Ovary (tissue), 9 donors: ENCODE data around the gene ATF6. TPM values are rescaled to one million over a fixed set of nuclear protein-coding genes. Genes with fewer than 3 reads are reported as not detected.

Experiments
- DNase-seq, 5 donors: peaks; one replicate each; pipeline ENCODE4 v3.0.0-alpha.2; 2019 to 2020
- H3K27ac ChIP-seq, 2 donors: fragments of 200-600 bp; one replicate each; pipeline versions ENCODE4 v1.5.1 to v1.8.0; 2019 to 2022
- H3K27me3 ChIP-seq: fragments of 200-600 bp; one replicate; pipeline ENCODE4 v1.8.0; 2022
- H3K36me3 ChIP-seq: fragments of 200-600 bp; sonication (generic); one replicate; pipeline ENCODE4 v1.5.1; 2019
- H3K4me1 ChIP-seq: one replicate; pipeline ENCODE4 v1.8.1; 2013; ENCODE audit warnings: mild to moderate bottlenecking, moderate library complexity; ENCODE audit not compliant: insufficient read depth
- H3K4me3 ChIP-seq: fragments of 200-600 bp; sonication (generic); one replicate; pipeline ENCODE4 v1.5.1; 2017
- H3K9me3 ChIP-seq, 2 donors: fragments of 200-600 bp in 1 of 2; sonication (generic) in 1 of 2; one replicate each; pipeline versions ENCODE4 v1.5.1 to v1.8.1; 2013 to 2019; ENCODE audit warnings: mild to moderate bottlenecking in 1 of 2, moderate library complexity in 1 of 2
- EP300 ChIP-seq: sonication (generic); formaldehyde crosslinking; IDR thresholded peaks from one replicate; pipeline ENCODE4 v1.6.1; 2017; ENCODE audit warnings: antibody characterized with exemption
- POLR2A ChIP-seq: fragments of 450-650 bp; IDR thresholded peaks from one replicate; pipeline ENCODE4 v1.6.1; 2017; ENCODE audit warnings: antibody characterized with exemption, mild to moderate bottlenecking, moderate library complexity
- WGBS, 3 donors: extraction: QIAGEN DNeasy Blood & Tissue Kit in 1 of 3; methylation state at CpG; one replicate each; pipeline versions ENCODE4 v1.1.5 to v1.1.7; 2013 to 2017; 5-methylcytosine and 5-hydroxymethylcytosine counted together
- intact Hi-C, 4 donors: fragments of 100-400 bp; cut with DNase I; formaldehyde crosslinking; loops; one replicate each; pipeline versions ENCODE4 v1.11.0 to v1.15.1; 2022 to 2023
- polyA plus RNA-seq, 2 donors: library from polyadenylated mRNA; stranded (reverse); fragments of 200-250 nt in 1 of 2; fragments of 350-450 nt in 1 of 2; fragmentation: Illumina TruSeq in 1 of 2; extraction: RNeasy Lipid Tissue Mini Kit (QIAGEN cat#74804) in 1 of 2; gene quantifications; one replicate each; pipeline ENCODE4 v1.2.3, GENCODE V29; 2013 to 2014
- total RNA-seq, 7 donors: library from RNA; depleted of rRNA in 2 of 7; stranded (reverse); fragments of >200 nt in 2 of 7; fragmentation: NEBNext Ultra II Directional in 3 of 7; extraction: Animal tissue kit (Norgen Biotek cat#: 25700) in 3 of 7; gene quantifications; one replicate each; pipeline versions ENCODE4 v1.1.0 to v1.2.4, GENCODE V29; 2016 to 2023
- TF ChIP-seq, protein P1 (sequence below), 3 donors: fragments of 450-650 bp in 2 of 3; fragments of 200-600 bp in 1 of 3; IDR thresholded peaks; one replicate each; pipeline versions ENCODE4 v1.5.1 to v1.8.0; 2016 to 2022; ENCODE audit warnings: antibody characterized with exemption in 3 of 3, mild to moderate bottlenecking in 1 of 3
- donor health status: DM: no; HTN: no; CAD: no; lungs with moderate emphysema.
- donor health status: DM: no; HTN: no; CAD: no.
- donor health status: Bipolar disorder and iron deficiency.
- donor health status: DM: yes; HTN: yes; CAD: no.
- donor health status: DM: no; HTN: no; CAD: no.
- donor health status: DM: yes; HTN: yes; CAD: no.

The ATF6 gene
- total and polyA plus RNA-seq, 9 donors: 7.9 to 31.3 (median 23.4) TPM

DNA sequence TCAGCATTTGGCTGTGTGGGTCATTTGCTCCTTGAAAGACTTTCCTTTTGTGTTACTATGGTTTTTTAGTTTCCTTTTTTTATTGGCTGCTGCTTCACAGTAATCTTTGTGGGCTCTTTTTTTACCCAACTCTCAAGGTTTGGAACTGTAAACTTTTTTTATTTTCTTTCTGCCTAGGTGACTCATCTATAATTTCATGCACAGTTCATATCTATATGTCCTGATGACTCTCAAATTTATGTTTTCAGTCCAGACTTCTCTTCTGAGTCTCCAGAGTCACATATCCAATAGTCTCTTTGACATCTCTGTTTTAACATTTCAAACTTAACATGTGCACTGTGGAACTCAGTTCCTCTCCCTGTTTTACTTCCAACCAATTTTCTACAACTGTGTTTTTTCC lies 83.4 kb downstream of the ATF6 start:
- no peak overlapping the region for H3K4me3 ChIP-seq
- intact Hi-C loops: no loop called here
- DNase-seq: no peak

DNA sequence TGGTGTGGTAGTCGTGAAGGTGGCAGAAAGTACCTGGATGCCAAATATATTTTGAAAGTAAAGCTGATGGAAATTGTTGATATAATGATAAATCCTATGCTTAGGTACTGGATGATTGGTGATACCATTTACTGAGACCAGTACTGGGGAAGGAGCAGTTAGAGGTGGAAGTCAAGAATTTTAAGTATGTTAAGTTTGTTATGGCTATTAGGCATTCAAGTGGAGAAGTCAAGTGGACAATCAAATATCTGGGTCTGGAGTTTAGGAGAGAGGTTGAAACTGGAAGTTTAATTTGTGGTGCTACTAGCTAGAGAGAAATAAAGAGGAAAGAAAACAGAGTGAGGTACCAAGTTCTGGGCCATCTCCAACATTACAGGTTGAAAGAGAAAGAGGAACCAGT lies 89.1 kb downstream of the ATF6 start:
- no peaks in the 10 kb centered on the region for H3K9me3 ChIP-seq
- no peaks in the 10 kb centered on the region for H3K36me3 ChIP-seq
- WGBS, 3 donors: 96 to 98% (median 97%) methylated on average over 1 of the region's 1 CpG
- intact Hi-C loops: no loop called here
- H3K27me3 ChIP-seq: no peaks in the 10 kb centered on the region
- no peak overlapping the region for H3K27ac ChIP-seq
- no peak for DNase-seq
- H3K4me1 ChIP-seq: no peaks in the 10 kb centered on the region
- H3K4me3 ChIP-seq: no peak overlapping the region
- no peak for TF ChIP-seq POLR2A
- TF ChIP-seq, protein P1, sequence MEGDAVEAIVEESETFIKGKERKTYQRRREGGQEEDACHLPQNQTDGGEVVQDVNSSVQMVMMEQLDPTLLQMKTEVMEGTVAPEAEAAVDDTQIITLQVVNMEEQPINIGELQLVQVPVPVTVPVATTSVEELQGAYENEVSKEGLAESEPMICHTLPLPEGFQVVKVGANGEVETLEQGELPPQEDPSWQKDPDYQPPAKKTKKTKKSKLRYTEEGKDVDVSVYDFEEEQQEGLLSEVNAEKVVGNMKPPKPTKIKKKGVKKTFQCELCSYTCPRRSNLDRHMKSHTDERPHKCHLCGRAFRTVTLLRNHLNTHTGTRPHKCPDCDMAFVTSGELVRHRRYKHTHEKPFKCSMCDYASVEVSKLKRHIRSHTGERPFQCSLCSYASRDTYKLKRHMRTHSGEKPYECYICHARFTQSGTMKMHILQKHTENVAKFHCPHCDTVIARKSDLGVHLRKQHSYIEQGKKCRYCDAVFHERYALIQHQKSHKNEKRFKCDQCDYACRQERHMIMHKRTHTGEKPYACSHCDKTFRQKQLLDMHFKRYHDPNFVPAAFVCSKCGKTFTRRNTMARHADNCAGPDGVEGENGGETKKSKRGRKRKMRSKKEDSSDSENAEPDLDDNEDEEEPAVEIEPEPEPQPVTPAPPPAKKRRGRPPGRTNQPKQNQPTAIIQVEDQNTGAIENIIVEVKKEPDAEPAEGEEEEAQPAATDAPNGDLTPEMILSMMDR (IDR thresholded peaks at IDR 0.05): no peak
- no peak for TF ChIP-seq EP300

More for the DNA sequence above, 83.4 kb downstream of the ATF6 start:
- Histone ChIP-seq H3K36me3 (no peaks in the 10 kb centered on the region), H3K4me1 (peaks cover 4% of the 10 kb centered on the region), H3K27ac (no peak overlapping the region), H3K9me3 (no peaks in the 10 kb centered on the region), H3K27me3 (no peaks in the 10 kb centered on the region)
- TF ChIP-seq POLR2A (no peak), EP300 (no peak)
- TF ChIP-seq, protein P1 (IDR thresholded peaks at IDR 0.05): no peak

GRCh38 chr1:161858271-161858670 lies 92.2 kb downstream of the ATF6 start:
- Histone ChIP-seq H3K36me3 (no peaks in the 10 kb centered on the region), H3K4me1 (no peaks in the 10 kb centered on the region), H3K27ac (no peak overlapping the region), H3K27me3 (no peaks in the 10 kb centered on the region), H3K4me3 (no peak overlapping the region), H3K9me3 (no peaks in the 10 kb centered on the region)
- no peak for TF ChIP-seq EP300
- TF ChIP-seq, protein P1 (IDR thresholded peaks at IDR 0.05): no peak
- no peak for TF ChIP-seq POLR2A
- intact Hi-C loops: no loop called here
- WGBS, 3 donors: 92 to 96% (median 92%) methylated on average over 1 of the region's 1 CpG
- no peak for DNase-seq

DNA sequence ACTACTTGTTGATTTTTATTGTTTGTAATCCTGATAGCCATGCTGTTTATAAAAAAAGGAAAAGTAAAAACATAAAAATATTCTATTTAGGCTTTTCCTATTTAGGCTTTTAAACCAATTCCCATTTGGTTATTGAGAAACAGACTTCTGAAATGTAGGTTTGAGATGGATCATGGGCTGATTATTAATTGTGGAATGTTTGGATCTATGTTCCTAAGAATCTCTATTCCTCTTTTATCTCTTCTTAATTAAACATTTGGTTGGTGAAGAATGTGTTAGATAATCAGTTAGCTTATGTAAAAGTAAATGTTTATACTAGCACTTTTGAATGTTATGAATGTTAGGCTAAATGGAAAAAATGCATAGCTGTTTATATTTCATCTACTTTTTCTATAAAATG lies 97.4 kb downstream of the ATF6 start:
- no peak for TF ChIP-seq POLR2A
- TF ChIP-seq EP300: no peak
- intact Hi-C loops: loop anchor here in 1 of 4 donors (10.0 kb wide), 1 partner anchor 171 kb away; no protein-coding TSS in a partner anchor

GRCh38 chr1:161864577-161864976 lies 98.5 kb downstream of the ATF6 start:
- DNase-seq: no peak

More for the DNA sequence above, 97.4 kb downstream of the ATF6 start:
- no peaks in the 10 kb centered on the region for H3K9me3 ChIP-seq
- no peaks in the 10 kb centered on the region for H3K36me3 ChIP-seq
- H3K4me1 ChIP-seq: no peaks in the 10 kb centered on the region
- H3K4me3 ChIP-seq: no peak overlapping the region
- no peak overlapping the region for H3K27ac ChIP-seq
- no peaks in the 10 kb centered on the region for H3K27me3 ChIP-seq
- DNase-seq: no peak

More at GRCh38 chr1:161864577-161864976, 98.5 kb downstream of the ATF6 start:
- 76 to 87% (median 85%) methylated on average over 1 of the region's 1 CpG for WGBS, 3 donors
- intact Hi-C loops: loop anchor here in 1 of 4 donors (10.0 kb wide), 1 partner anchor 170 kb away; no protein-coding TSS in a partner anchor
- no peaks in the 10 kb centered on the region for H3K36me3 ChIP-seq
- no peak overlapping the region for H3K27ac ChIP-seq
- H3K4me1 ChIP-seq: no peaks in the 10 kb centered on the region
- no peak for TF ChIP-seq EP300
- no peak for TF ChIP-seq POLR2A
- TF ChIP-seq, protein P1 (IDR thresholded peaks at IDR 0.05): no peak
- no peak overlapping the region for H3K4me3 ChIP-seq
- no peaks in the 10 kb centered on the region for H3K27me3 ChIP-seq
- H3K9me3 ChIP-seq: no peaks in the 10 kb centered on the region
